ENCODE results near the gene CUL4B.
"Not testable (repeated sequence)": the region's sequence is repeated elsewhere in the genome, so short reads cannot be mapped to it uniquely, and the experiment has no call there.

The CUL4B gene

DNA sequence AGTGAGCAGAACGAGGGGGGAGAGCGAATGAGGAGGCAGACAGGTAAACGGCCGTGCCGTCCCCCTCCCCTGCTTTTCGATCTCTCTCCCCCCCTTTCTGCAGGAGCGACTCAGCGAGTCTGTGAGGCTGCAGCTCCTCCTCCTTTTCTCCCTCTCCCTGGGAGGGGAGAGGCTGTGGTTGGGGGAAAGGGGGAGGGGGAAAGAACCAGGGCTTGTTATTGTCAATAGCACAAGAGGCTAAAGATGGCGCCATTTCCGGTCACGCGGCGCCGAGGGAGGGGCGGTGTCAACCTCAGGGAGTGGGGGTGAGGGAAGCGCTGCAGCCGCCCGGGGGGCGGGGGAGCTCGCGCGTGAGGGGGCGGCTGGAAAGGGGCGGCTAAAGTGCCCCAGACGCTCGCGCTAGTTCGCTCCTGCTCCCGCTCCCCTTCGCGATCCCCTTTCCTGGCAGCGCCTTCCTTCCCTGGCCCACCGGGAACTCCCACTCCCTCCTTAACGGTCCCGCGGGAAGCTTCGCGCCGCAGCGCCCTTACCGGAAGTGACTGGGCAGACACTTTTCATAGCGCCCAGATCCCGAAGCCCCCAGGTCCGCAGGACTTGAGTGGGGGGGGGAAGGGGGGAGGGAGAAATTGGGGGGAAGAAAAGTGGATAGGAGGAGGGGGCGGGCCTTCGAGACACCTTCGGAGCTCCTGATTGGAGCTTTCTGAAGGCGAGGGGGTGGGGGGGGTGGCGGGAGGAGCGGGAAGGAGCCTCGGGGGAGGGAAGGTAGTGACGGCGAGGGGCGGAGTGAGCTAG lies at the start of gene CUL4B:
Gene CUL4B, minus strand, starts transcription at position 121 of the 792 bp plus-strand sequence. CDS start 324 bp downstream, outside the sequence.
- DNase-seq (ENCODE audit: low spot score) = peak; percentile 81

DNA sequence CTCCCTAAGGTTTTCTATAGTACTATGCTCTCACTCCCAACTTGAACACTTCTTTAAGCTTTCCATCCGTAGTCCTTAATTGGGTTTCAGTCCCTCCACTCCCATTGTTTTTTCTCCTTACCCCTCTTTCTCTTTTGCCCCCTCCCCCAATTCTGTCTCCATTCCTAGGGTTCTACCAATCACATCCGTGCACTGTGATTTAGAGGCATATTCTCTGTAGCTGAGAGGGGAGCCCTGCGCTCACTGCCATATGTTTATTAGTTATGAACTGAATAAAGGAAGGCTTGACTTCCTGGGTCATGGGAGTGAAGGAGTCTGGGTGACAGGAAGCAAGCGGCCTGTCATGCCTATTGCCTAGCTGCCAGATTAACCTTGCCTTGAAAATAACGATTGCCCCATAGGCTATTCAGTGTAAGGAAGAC lies 43.6 kb upstream of the CUL4B start:
- peak; percentile 47 for DNase-seq (ENCODE audit: low spot score)

DNA sequence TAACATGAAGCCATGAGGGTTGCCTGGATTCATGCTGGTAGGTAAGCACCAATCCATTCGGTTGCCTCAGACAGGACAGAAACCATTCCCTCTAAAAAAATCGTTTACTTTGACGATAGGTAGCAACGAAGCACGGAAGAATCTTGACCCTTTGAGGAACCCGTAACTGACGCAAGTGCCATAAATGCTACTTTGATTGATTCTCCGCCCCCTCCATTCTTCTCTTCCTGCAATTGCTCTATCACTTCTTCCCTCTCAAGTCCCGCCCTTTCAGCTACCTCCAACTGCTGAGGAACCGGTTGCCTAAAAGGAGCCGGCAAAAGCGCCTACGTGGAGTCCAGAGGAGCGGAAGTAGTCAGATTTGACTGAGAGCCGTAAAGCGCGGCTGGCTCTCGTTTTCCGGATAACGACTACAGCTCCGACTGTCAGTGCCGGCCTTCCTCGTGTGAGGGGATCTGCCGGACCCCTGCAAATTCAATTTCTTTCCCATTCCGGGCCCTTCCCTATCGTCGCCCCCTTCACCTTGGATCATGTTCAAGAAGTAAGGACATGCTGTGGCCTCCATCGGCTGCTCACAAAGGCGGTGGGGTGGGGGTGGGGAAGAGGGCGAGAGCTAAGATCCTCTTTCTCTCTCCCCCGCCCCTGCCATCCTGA lies 43.1 kb upstream of the CUL4B start, which contains the start of gene MCTS1:
Gene MCTS1, plus strand, starts transcription at position 395 of the 654 bp plus-strand sequence. Its CDS starts 136 bp downstream, at position 531.
- DNase-seq (ENCODE audit: low spot score) = peak; percentile 86

DNA sequence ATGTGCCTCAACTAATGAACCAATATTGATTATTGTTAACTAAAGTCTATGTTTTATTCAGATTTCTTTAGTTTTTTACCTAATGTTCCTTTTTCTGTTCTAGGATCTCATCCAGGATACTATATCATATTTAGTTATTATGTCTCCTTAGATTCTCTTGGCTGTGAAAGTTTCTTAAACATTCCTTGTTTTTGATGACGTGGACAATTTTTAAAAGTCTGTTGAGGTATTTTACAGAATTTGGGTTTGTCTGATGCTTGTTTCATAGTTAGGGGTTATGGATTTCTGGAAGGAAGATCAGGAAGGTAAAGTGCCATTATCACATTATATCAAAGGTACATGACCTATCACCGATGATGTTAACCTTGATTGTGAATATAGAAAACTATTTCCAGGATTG lies 24.9 kb upstream of the CUL4B start:
- DNase-seq (ENCODE audit: low spot score) = no peak

DNA sequence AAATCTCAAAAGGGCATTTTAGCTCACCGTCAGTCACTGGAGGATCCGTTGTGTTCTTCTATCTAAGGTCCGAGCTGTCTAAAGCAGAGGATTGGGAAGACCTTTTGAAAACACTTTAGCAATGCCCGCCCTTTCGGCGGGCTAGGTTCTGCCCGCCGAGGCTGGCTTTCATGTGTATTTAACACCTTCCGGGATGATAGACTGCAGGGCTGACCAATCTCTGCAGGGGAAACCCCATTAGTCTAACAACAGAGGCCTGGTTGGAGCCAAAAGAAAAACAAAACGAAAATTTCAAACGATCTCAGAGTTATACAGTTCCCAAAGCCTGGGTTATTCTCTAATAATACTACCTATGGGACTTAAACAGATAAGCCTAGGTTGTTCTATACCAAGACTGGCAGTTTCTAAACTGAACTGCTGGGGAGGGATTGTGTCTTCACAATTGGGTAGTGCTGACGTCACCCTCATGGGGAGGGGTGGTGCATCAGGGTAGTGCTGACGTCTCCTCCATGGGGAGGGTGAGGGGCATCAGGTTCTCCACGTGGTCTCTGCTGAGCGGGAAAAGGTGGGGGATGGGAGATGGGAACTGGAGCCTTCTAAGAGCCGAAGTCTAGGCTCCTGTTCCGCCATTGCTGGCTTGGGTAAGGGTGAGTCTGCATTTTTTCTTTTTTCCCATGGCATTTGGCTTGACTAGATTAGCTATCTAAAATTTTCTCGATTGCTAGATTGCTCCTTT lies 14.8 kb upstream of the CUL4B start:
- no peak for DNase-seq (ENCODE audit: low spot score)

DNA sequence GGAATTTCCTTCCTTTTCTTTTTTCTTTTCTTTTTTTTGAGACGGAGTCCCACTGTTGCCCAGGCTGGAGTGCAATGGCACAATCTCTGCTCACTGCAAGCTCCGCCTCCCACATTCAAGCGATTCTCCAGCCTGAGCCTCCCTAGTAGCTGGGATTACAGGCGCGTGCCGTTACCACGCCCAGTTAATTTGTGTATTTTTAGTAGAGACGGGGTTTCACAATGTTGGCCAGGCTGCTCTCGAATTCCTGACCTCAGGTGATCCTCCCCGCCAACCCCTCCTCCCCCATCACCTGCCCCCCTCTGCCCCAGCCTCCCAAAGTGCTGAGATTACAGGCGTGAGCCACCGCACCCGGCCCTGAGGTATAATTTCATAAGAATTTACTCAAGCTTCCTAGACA lies 13.0 kb upstream of the CUL4B start:
- not testable (repeated sequence) for DNase-seq (ENCODE audit: low spot score)

DNA sequence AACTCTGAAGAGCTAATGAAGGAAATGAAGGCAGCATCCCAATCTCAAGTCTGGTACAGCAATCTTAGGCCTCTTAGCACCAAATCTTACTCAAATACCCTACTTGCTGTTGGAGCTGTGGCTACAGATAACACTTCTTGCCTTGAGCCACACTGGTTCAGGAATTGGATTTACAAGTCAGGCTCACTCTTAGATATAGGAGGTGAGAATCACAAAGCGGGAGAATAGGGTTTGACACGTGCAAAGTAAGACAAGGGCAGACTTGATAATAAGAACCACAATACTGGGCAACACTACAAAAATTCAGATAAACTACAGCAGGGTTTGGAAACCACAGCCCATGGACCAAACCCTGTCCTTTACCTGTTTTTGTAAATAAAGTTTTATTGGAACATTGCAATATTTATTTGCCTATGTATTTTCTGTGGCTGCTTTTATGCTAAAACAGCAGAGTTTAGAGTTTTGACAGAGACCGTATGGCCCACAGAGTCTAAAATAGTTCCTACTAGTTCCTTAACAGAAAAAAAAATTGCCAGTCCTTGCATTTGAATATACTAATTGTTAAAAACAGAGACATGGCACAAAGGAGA lies 9.3 kb upstream of the CUL4B start:
- no peak for DNase-seq (ENCODE audit: low spot score)

DNA sequence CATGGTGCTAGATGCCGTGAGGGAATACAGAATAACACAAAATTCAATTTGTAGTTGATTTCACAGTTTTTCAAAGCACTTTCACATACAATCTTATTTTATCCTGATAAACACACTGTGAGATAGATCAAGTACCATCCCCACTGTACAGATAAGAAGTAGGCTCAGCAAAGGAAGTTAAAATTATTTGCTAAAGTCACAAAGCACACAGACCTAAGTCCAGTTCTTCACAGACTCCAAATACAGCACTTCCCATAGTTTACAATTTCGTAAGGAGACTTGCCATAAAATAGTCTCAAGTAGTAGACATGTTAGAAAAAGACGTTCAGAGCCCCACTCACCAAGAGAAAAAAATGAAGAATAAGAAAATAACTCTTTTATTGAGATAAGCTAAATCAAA lies 7.8 kb upstream of the CUL4B start:
- no peak for DNase-seq (ENCODE audit: low spot score)

DNA sequence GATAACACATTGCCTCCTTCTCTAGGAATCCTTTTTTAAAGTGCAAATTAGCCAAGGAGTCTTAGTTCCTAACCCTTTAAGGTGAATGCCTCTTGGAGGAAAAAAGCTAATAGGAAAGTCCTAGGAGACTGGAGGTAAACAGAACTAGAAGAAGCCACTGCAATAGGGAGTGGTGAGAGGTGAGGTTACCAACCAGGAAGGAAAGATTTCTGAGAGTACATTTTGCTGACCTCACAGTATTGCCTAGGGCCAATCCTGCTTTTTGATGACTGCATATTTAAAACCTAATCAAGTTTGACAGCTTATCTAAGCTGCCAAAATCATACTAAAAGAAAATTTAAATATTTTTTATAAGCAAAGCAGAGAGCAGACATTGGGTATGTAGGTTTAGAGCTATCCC lies 7.3 kb upstream of the CUL4B start:
- no peak for DNase-seq (ENCODE audit: low spot score)

DNA sequence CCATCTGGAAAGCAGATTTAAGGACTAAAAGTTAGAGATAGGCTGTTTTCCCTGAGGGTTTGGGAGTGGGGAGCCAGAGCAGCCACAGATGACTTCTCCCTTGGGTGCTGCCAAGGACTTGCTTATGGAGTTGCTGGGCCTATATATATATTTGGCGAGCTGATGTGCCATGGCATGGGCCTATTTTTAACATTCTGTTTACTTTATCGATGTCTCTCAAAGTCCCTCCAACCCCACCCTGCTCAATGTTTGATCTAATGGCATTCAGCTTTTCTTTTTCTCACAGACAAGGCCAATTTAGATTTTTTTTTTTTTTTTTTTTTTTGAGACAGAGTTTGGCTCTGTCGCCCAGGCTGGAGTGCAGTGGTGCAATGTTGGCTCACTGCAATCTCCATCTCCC lies 6.1 kb upstream of the CUL4B start:
- no peak for DNase-seq (ENCODE audit: low spot score)

DNA sequence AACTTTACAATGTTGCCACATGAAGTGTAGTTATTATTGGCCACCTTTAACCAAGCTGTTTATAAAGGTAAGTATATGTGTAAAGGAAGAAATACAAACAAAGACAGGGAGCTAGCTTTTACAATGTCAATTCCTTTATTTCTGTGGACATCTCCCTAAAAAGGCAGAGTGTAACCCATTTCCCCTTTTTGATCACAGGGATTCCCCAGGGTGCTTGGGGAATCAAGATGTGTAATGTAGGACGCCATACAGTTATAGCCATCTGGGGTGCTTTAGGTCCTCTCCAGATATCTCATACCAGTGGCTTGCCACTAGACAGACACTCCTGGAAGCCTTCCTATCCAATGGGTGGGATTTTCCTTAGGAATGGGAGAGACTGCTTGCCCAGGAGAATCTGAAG lies 4.2 kb upstream of the CUL4B start:
- DNase-seq (ENCODE audit: low spot score) = no peak

DNA sequence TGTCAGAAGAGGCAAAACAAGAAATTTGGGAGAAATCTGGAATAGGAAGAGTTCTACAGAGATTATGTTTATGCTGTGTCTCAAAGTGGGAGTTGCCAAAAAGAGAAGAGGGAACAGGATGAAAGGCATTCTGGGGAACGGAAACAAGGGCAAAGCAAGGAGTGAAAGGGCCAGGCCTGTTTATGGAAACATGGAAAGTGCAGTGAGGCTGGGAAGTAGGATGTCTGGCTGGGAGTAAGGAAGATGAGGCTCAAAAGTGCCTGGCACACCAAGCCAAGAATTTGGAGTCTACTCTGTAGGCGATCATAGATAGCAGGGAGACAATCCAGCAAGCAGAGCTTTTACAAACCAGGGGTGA lies 1.8 kb upstream of the CUL4B start:
- DNase-seq (ENCODE audit: low spot score) = no peak

DNA sequence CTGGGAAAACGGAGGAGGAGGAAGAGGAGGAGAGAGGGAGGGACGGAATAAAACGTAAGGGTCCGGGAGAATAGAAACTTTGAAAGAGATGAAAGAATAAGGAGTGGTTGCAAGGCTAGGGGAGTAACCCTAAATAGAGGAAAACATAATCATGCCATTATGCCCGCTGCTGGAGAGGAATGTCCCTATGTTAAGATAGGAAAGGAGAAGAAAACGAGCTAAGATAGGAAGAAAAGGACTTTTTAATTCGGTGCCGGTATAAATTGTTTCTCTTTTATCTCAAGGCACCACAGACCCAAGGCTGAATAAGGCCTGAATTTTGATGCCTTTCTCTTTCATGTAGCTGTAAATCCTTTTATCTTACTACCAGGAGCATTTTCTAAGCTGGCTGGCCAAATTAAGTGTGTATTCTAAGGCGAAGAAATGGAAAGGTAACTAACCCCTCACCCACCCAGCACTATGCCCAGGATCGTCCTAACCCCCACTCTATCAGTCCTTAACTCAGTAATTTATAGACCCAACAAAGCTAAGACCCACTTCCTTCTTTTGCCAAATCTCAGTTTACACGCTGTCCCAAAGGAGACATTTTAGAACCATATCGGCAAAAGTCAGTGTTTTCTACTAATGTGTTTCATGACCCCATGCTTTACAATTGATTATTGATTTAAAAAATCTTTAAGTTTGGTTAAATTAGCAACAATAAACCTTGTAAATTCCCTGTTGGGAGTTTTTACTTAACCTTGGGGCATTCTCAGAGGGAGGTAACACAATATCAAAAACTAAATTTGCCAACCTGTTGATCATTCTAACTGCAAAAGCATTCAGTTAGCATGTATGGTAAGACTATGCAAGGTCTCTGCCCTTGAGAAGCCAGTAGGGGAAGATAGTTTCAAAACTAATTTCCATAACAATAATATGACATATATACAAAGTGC lies 1.1 kb upstream of the CUL4B start:
- DNase-seq (ENCODE audit: low spot score) = no peak

DNA sequence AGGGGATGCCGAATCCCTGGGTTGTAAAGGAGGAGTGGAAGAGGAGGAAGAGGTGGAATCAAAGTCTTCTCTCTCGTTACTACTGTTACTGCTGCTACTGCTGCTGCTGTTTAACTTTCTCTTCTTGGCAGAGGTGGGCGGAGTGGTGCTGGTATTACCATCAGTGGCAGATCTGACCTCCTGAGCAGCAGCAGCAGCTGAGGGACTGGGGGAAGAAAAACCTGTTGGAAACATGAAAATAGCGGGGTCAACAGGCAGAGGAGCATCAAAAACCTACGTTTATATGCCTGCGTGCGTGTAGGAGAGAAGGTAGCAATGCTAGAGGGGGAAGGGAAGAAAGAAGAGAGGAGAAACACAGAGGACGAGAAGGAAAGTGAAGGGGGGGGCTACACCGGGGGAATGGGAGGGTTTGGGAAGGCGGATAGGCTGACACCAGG lies 339 bp downstream of the CUL4B start:
- DNase-seq (ENCODE audit: low spot score) = no peak

DNA sequence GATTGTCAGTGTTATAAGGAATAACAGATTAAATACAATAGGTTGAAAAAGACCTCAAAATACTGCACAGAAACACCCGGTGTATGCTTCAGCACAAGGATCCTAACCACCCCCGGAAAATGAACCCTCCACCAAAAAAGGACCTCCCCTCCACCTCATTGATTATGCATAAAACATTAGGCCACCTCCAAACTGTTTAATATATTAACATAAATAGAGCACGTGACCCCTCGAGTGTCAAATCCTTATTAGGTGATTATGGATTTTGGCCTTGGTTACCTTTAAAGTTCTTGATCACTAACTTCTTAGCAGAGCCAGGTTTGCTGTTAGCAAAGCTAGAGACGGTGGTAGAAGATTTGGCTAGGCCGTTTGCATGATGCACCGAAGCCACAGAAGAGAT lies 958 bp downstream of the CUL4B start:
- DNase-seq (ENCODE audit: low spot score) = no peak

DNA sequence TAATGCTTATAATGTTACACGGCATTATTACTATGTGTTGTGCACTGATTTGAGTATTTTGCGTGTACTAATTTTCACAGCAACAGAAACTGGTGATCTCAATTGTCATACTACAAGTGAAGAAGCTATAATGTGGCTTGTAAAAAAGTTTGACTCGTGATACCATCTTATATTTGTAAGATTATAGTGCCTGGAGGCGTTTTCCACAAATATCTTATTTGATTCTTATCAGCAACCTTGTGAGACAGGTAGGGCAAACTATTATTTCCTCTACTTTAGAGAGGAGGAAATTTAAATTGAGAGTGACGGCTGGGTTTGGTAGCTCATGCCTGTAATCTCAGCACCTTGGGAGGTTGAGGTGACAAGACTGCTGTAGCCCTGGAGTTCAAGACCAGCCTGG lies 4.5 kb downstream of the CUL4B start:
- DNase-seq (ENCODE audit: low spot score) = no peak

DNA sequence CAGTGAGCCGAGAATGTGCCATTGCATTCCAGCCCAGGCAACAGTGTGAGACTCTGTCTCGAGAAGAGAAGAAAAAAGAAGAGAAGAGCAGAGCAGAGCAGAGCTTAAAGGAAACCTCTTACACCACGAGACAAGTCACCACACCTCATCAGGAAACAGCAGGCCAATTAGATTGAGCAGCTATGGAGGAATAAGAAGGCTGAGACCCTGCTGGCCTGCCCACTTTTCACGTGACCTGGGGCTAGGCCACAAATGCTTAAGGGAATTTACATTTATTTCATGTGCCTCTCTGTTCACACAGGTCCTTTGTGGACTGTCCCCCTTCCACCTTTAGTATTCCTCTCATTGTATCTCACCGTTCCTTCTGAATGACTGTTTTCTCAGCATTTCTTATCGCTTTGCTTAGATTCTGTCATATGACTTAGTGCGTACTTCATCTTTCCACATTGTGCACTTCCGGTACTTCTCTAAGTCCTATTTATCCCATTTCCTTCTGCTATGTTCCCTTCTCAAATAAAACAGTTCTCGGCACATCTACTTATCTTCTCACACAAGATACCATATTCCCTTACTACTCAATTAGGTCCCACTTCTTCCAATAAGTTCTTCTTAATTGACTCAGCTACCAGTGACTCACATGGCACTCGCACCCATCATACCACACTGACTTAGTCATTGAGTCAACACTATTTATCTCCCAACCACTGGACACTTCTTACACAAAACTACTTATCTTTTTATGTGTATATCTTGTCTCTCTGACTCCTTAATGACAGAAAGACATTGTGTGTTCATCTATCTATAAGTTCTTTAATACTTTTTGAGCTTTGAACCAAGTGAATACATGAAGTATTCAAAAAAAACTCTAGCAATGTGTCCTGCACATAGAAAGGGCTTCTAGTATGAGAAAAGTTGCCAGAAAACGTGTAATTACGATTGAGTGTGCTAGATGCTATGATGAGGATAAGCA lies 11.0 kb downstream of the CUL4B start:
- DNase-seq (ENCODE audit: low spot score) = peak; percentile 78

DNA sequence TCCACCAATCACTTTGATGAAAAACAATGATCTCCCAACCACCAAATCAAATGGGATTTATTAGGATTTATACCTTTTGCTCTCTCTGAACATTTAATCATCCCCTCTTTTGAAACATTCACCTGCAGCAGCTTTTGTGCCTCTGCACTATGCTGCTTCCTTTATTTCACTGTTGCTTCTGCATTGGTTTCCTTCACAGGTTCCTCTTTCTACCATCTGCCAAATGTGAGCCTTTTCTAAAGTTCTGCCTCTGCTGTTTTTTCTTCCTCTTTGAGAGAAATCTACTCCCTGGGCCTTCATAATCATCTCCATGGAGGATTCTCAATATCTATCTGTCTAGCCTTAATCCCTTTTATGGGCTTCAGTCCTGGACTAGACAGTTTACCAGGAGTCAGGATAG lies 24.7 kb downstream of the CUL4B start:
- DNase-seq (ENCODE audit: low spot score) = no peak

DNA sequence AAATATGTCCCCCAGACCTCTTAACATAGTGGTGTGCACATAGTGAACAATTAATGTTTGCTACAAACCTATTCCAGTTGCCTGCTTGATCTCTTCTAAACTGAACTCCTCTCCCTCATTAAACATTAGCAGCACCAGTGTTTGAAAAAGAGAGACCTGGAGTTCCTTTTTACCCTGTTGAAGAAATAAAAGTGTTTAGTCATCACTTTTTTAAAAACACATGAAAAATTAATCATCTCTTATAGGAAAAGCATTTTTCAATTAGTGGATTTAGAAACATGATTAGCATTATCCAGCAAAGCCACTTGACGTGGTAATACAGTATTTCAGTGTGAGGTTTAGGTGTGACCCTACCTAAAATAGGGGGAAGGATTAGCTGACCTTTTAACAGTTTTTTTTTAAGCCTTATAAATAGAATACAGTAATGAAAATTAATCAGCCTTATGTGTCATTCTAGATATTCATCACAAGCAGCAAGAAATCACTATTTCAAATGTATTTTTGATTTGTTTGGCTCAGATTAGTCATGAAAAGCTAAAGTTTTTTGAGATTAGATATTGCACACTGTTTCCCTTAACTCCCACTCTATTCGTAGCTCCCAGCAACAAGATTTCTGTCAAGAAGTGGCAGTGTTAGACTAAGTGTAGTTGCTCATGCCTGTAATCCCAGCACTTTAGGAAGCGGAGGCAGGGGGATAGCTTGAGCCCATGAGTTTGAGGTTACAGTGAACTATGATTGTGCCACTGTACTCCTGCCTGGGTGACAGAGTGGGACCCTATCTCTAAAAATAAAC lies 26.2 kb downstream of the CUL4B start:
- no peak for DNase-seq (ENCODE audit: low spot score)
